ENCODE data around the gene UBAC2. TPM values are rescaled to one million over a fixed set of nuclear protein-coding genes. Genes with fewer than 3 reads are reported as not detected.

UBAC2 gene
- polyA plus RNA-seq, 3 donors, result 59.6 to 113 (median 96.7) TPM

GRCh38 chr13:99296398-99296797, 95.7 kb downstream of the UBAC2 start:
- Mint-ChIP-seq H3K36me3 (peaks cover 20 to 28% of the 10 kb centered on the region in 2 donors), H3K4me1 (peaks cover 61% of the 10 kb centered on the region), H3K4me3 (peak overlapping the region; percentile 60 to 85), H3K27me3 (ENCODE audit: low read depth in 3 of 3) (no peaks in the 10 kb centered on the region), H3K27ac (peak overlapping the region; percentile 89 to 95 (median 92)), H3K9me3 (no peaks in the 10 kb centered on the region)
- Histone ChIP-seq H3K79me2 (ENCODE audit: insufficient read depth, low read length) (peaks cover 92% of the 10 kb centered on the region), H3K9ac (ENCODE audit: insufficient read depth, low read length, poor library complexity, severe bottlenecking) (peak overlapping the region; percentile 11), H3K9me3 (replicated peaks in 1 of 2; ENCODE audit: control insufficient read depth in 1 of 2, insufficient read depth in 1 of 2, low read length in 2 of 2) (no peaks in the 10 kb centered on the region), H3K36me3 (replicated peaks in 1 of 2; ENCODE audit: control insufficient read depth in 1 of 2, insufficient read depth in 2 of 2, low read length in 2 of 2) (peaks cover 2 to 13% of the 10 kb centered on the region in 2 donors), H3K27me3 (ENCODE audit: control insufficient read depth in 2 of 2, insufficient read depth in 2 of 2, low read length in 2 of 2) (no peaks in the 10 kb centered on the region), H2AFZ (ENCODE audit: insufficient read depth, low read depth, low read length, poor library complexity, severe bottlenecking) (no peak overlapping the region), H3K4me3 (replicated peaks in 1 of 3; ENCODE audit: low read depth in 2 of 3, low read length in 3 of 3) (peak overlapping the region; percentile 4 to 53 (median 36)), H3K4me2 (replicated peaks; ENCODE audit: extremely low read depth, low read length, poor library complexity, severe bottlenecking) (peak overlapping the region; percentile 58), H3K27ac (ENCODE audit: low read depth in 1 of 2, low read length in 2 of 2) (peak overlapping the region; percentile 25 to 82), H4K20me1 (ENCODE audit: insufficient read depth, low read length) (peaks cover 45% of the 10 kb centered on the region), H3K4me1 (ENCODE audit: control insufficient read depth in 1 of 2, insufficient read depth in 2 of 2, low read length in 2 of 2) (peaks cover 57 to 77% of the 10 kb centered on the region in 2 donors)
- no peak for TF ChIP-seq CTCF (IDR thresholded peaks at IDR 0.05)
- no CpG with 5 or more reads among the region's 4 CpGs for WGBS (ENCODE audit: insufficient coverage)
- intact Hi-C loops (cut with micrococcal nuclease), result no loop called here
- DNase-seq, result peak; percentile 37 to 49 (median 48)

- peaks cover 66% of the 10 kb centered on the region for H3K4me1 Mint-ChIP-seq
- H3K27me3 Mint-ChIP-seq (ENCODE audit: low read depth in 3 of 3), result no peaks in the 10 kb centered on the region
- H3K36me3 Mint-ChIP-seq, result peaks cover 20 to 32% of the 10 kb centered on the region in 2 donors
- peaks cover 64 to 86% of the 10 kb centered on the region in 2 donors for H3K4me1 ChIP-seq (ENCODE audit: control insufficient read depth in 1 of 2, insufficient read depth in 2 of 2, low read length in 2 of 2)
- no peaks in the 10 kb centered on the region for H3K9me3 Mint-ChIP-seq
- H3K4me3 ChIP-seq (replicated peaks in 1 of 3; ENCODE audit: low read depth in 2 of 3, low read length in 3 of 3), result peak overlapping the region in 1 of 3 experiments; percentile 53
- no peak overlapping the region for H2AFZ ChIP-seq (ENCODE audit: insufficient read depth, low read depth, low read length, poor library complexity, severe bottlenecking)
- peak overlapping the region in 1 of 2 donors; percentile 82 for H3K27ac ChIP-seq (ENCODE audit: low read depth in 1 of 2, low read length in 2 of 2)
- peaks cover 53% of the 10 kb centered on the region for H4K20me1 ChIP-seq (ENCODE audit: insufficient read depth, low read length)
- H3K27me3 ChIP-seq (ENCODE audit: control insufficient read depth in 2 of 2, insufficient read depth in 2 of 2, low read length in 2 of 2), result no peaks in the 10 kb centered on the region
- H3K9me3 ChIP-seq (replicated peaks in 1 of 2; ENCODE audit: control insufficient read depth in 1 of 2, insufficient read depth in 1 of 2, low read length in 2 of 2), result no peaks in the 10 kb centered on the region
- H3K9ac ChIP-seq (ENCODE audit: insufficient read depth, low read length, poor library complexity, severe bottlenecking), result no peak overlapping the region
- TF ChIP-seq CTCF (IDR thresholded peaks at IDR 0.05), result no peak
- no peak for DNase-seq
- intact Hi-C loops (cut with micrococcal nuclease), result no loop called here
- peak overlapping the region in 6 of 7 donors; percentile 2 to 92 (median 90) for H3K27ac Mint-ChIP-seq
- H3K4me3 Mint-ChIP-seq, result no peak overlapping the region
- peak overlapping the region; percentile 58 for H3K4me2 ChIP-seq (replicated peaks; ENCODE audit: extremely low read depth, low read length, poor library complexity, severe bottlenecking)
- H3K79me2 ChIP-seq (ENCODE audit: insufficient read depth, low read length), result peaks cover 92% of the 10 kb centered on the region
- peaks cover 2 to 13% of the 10 kb centered on the region in 2 donors for H3K36me3 ChIP-seq (replicated peaks in 1 of 2; ENCODE audit: control insufficient read depth in 1 of 2, insufficient read depth in 2 of 2, low read length in 2 of 2)
Measured at GRCh38 chr13:99297331-99297730, 96.7 kb downstream of the UBAC2 start.

All from CD14-positive monocyte (primary cell).